CD4-positive, alpha-beta T cell treated with Interleukin-4 for 4 hours (primary cell): ENCODE results near the gene SPATA25.
"Not testable (repeated sequence)": the region's sequence is repeated elsewhere in the genome, so short reads cannot be mapped to it uniquely, and the experiment has no call there.

Experiments used
- DNase-seq: peaks from one replicate; pipeline ENCODE4 v3.0.0-alpha.2; 2020

Gene SPATA25

GRCh38 chr20:45887346-45887715, at the start of gene SPATA25:
Gene SPATA25, minus strand, starts transcription at chr20:45887622. Its CDS starts 32 bp downstream, at chr20:45887590.
- DNase-seq, result no peak

GRCh38 chr20:45935416-45936046, 48.1 kb upstream of the SPATA25 start:
- peak; percentile 53 for DNase-seq

- DNase-seq, result peak; percentile 97
Measured at GRCh38 chr20:45934586-45935415, 47.4 kb upstream of the SPATA25 start, which contains the start of gene PCIF1. Gene PCIF1, plus strand, starts transcription at chr20:45934683. Its CDS starts 4,317 bp downstream, at chr20:45939000.

GRCh38 chr20:45934046-45934585, 46.7 kb upstream of the SPATA25 start:
- DNase-seq, result no peak

- peak; percentile 65 for DNase-seq
Measured at GRCh38 chr20:45933266-45934045, 46.0 kb upstream of the SPATA25 start.

- not testable (repeated sequence) for DNase-seq
Measured at GRCh38 chr20:45931680-45932079, 44.3 kb upstream of the SPATA25 start.

GRCh38 chr20:45927071-45927878, 39.9 kb upstream of the SPATA25 start:
- DNase-seq, result no peak

GRCh38 chr20:45926731-45927070, 39.3 kb upstream of the SPATA25 start:
- DNase-seq, result no peak

- DNase-seq, result no peak
Measured at GRCh38 chr20:45925821-45926506, 38.5 kb upstream of the SPATA25 start.

- no peak for DNase-seq
Measured at GRCh38 chr20:45924391-45925261, 37.2 kb upstream of the SPATA25 start.

- DNase-seq, result no peak
Measured at GRCh38 chr20:45921337-45922189, 34.1 kb upstream of the SPATA25 start.

- no peak for DNase-seq
Measured at GRCh38 chr20:45920462-45921336, 33.3 kb upstream of the SPATA25 start.

- DNase-seq, result no peak
Measured at GRCh38 chr20:45919542-45920399, 32.3 kb upstream of the SPATA25 start.

- no peak for DNase-seq
Measured at GRCh38 chr20:45918779-45919537, 31.5 kb upstream of the SPATA25 start.

- no peak for DNase-seq
Measured at GRCh38 chr20:45918182-45918737, 30.8 kb upstream of the SPATA25 start.

GRCh38 chr20:45917790-45918141, 30.3 kb upstream of the SPATA25 start:
- DNase-seq, result no peak

- DNase-seq, result no peak
Measured at GRCh38 chr20:45913116-45913515, 25.7 kb upstream of the SPATA25 start.
